HG02642 (cell line): ENCODE measurements around the gene USP13.
A peak's percentile ranks its signal among the peaks of the same experiment; 100 is the strongest.
"Not testable (repeated sequence)": the region's sequence is repeated elsewhere in the genome, so short reads cannot be mapped to it uniquely, and the experiment has no call there.

ENCODE experiments used
- ATAC-seq: cut with Tn5 transposase; IDR thresholded peaks from one replicate; pipeline ENCODE4 v1.9.1; 2021; ENCODE audit warnings: mild to moderate bottlenecking; ENCODE audit not compliant: unreplicated experiment, poor library complexity

The USP13 gene, protein sequence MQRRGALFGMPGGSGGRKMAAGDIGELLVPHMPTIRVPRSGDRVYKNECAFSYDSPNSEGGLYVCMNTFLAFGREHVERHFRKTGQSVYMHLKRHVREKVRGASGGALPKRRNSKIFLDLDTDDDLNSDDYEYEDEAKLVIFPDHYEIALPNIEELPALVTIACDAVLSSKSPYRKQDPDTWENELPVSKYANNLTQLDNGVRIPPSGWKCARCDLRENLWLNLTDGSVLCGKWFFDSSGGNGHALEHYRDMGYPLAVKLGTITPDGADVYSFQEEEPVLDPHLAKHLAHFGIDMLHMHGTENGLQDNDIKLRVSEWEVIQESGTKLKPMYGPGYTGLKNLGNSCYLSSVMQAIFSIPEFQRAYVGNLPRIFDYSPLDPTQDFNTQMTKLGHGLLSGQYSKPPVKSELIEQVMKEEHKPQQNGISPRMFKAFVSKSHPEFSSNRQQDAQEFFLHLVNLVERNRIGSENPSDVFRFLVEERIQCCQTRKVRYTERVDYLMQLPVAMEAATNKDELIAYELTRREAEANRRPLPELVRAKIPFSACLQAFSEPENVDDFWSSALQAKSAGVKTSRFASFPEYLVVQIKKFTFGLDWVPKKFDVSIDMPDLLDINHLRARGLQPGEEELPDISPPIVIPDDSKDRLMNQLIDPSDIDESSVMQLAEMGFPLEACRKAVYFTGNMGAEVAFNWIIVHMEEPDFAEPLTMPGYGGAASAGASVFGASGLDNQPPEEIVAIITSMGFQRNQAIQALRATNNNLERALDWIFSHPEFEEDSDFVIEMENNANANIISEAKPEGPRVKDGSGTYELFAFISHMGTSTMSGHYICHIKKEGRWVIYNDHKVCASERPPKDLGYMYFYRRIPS

DNA sequence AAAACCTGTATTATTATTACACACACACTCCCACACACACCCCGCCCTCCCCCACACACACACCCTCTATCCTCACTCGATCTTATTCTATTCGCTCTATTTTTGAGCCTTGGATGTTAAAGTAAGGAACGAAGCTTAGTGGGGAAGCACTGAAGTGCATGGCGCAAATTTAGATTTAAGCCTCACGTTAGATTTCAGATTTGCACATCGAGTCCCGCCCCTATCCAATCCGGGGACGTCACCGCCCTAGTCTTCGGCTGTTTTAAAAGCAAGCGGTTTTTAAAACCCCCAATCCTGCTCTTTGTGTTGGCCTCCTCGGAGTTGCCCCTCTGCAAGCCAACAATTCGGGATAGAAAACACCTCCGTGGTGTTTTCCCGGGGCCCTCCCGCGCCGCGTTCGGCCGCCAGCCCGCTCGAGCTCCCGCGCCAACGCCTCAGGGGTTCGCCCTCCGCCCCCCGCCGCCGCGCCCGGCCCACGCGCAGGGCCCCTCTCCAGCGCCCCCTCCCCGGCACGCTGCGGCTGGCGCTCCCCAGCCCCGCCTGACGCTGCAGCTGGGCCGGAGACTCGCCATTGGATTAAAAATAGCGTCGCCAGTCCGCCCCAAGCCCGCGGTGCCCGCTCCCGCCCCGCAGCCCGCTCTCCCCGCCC, at the start of gene USP13:
Gene USP13, plus strand, starts transcription at position 594 of the 649 bp plus-strand sequence. CDS start 186 bp downstream, outside the sequence.
- peak; percentile 78 for ATAC-seq

DNA sequence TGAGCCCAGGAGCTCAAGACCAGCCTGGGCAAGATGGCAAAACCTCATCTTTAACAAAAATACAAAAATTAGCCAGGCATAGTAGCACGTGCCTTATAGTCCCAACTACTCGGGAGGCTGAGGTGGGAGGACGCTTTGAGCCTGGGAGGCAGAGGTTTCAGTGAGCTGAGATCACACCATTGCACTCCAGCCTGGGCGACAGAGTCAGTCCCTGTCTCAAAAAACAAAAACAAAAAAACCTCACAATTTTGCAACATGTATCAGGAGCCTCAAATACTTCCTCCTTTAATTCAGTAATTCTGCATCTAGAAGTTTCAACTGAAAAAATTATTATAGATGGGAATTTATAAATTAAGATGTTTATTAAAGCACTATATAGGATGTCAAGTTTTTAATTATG, 49.5 kb upstream of the USP13 start:
- no peak for ATAC-seq

DNA sequence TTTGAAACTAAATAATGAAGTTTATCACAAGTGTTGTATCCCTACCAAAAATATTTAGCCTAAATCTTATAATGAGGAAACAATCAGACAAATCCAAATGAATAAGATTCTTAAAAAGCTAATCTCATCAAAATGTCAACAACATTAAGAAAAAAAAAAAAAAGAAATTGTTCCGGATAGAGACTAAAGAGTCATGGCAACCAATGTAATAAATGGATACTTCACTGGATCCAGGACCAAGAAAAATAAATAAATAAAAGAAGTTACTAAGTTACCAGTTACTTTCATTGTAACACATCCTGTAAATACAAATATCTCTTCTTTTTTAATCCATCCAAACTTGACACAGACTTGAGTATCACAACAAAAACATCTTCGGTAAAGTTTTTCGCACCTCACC, 49.0 kb upstream of the USP13 start:
- no peak for ATAC-seq

DNA sequence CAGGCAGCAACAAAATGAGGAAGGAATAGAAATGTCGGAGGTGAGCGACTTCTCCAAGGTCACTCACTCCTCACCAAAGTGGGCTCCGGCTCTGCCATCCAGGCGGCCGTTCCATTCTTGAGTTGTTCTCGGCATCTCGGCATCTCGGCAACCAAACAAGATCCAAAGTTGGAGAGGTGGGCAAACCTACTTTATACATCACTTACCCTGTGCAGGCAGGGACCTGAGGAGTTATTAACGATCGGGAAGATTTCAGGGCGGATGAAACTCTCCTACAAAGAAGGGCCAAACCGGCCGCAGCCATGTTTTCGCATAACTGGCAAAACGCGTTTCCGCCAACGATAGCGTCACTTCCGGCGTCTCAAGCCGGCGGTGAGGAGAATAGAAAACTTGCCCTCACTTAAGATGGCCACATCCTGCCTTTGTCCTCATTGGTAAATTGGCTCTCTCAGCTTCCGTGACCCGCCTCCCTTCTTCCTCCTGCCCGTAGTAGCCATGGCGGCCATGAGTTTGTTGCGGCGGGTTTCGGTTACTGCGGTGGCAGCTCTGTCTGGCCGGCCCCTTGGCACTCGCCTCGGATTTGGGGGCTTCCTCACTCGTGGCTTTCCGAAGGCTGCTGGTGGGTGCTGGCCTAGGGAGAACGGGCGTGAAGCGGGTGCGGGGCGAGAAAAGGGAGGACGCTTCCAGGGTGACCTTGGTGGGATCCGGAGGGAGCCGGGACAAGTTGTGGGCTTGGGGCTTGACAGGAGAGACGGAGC, 48.3 kb upstream of the USP13 start, which contains the start of the genes MRPL47 and NDUFB5:
Gene MRPL47, minus strand, starts transcription at position 318 of the 758 bp plus-strand sequence. Its CDS starts 14 bp downstream, at position 304.
Gene NDUFB5, plus strand, starts transcription at position 474 of the 758 bp plus-strand sequence. Its CDS starts 22 bp downstream, at position 496.
- peak; percentile 98 for ATAC-seq

DNA sequence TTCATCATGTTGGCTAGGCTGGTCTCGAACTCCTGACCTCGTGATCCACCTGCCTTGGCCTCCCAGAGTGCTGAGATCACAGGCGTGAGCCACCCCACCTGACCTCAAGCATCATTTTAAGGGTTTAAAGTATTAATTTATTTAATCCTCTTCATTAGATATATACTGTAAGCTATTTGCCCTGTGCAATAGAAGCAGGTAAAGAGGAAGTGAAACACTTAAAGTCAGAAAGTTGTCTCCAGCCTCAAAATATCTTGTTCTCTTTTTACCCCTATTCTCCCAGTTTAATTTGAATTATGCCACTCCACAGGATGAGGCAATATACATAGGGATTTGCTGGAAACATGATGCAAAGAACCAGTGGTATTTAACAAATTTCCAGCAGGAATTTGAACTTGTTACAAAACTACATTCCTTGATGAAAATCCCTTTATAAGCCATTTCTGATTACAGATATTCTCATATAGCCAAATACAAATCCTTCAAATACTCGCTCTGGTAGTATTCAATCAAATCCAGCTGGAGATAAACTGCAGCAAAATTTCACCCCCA, 46.2 kb upstream of the USP13 start:
- ATAC-seq: no peak

DNA sequence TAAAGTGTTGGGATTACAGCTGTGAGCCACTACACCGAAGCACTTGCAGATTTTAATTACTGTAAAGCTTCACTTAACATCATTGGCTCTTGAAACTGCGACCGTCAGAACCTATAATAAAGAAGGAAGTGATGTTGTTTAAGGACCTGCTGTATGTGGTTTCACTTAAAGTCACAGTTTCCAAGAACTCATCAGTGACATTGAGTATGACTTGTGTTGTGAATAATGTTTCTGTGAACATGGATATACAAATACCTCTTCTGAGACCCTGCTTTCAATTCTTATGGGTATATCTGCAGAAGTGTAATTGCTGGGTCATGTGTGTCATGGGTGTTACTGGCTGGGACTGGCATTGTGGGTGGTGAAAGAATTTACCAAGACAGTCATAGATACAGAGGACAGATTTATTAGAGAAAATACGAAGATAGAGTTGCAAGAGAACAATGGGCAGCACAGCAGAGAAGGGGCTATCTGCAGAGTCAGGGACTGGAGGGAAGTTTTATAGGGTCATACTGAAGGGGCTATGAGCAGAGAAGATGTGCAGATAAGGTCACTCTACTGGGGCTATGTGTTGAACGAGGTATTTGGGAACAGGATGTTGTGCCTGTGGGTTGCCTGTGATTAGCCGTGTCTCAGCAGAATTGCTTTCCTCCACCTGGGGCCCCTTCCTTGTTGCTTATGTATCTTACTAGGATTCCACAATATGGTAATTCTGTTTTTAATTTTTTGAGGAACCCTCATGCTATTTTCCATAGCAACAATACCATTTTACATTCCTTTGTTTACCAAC, 43.7 kb upstream of the USP13 start:
- ATAC-seq: peak; percentile 49

DNA sequence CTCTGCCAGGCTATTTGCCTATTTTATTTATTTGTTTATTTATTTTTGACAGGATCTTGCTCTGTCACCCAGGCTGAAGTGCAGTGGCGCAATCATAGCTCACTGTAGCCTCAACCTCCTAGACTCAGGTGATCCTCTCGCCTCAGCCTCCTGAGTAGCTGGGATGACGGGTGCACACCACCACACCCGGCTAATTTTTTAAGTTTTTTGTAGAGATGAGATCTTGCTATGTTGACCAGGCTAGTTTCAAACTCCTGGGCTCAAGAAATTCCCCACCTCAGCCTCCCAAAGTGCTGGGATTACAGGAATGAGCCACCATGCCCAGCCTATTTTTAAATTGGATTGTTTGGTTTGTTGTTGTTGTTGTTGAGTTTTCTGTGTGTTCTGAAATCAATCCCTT, 42.8 kb upstream of the USP13 start:
- ATAC-seq: no peak

DNA sequence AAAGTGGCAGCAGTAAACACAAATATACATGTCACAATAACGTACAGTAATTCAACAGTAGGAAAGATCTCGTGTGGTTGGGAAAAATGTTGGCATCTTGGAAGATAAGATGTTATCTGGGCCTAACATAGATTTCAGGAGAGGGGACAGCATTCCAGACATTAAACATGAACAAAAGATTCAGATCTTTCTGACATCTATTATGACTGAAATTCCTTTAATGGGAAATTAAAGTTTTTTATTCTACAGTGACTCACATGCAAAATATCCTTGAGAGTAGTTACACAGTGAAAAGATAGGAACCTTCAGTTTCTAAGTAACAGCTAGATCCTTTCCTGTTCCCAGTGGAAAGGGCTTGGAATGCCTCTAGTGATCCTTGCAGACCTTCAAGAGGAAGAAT, 39.0 kb upstream of the USP13 start:
- ATAC-seq: no peak

DNA sequence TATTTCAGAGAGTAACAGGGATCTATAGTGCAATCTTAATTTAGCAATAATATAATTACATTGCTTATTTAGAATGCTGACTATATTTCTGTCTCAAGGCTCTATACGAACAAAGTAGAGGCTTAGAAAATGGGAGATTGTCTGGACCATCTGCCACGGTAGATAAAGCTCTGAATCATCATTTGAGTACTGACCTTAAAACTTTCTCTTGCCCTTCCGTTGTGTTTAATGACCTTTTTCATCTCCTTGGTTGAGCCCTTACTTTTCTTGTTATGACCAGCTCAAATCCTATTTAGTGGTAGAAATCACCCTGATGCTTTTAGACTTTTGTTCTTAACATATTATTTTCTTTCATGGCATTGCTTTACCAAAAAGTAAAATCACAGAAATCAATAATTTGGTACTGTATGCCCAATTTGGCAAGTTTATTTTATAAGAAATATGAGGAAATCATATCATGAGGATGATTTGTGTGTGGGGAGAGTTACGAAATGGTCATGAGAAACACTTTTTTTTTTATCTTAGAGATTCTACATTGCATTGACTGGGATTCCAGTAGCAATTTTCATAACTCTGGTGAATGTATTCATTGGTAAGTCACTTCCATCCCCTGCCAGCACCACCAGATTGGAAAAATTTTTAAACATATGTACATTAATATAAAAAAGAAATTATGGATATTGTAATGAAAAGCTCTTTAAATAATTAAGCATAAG, 37.2 kb upstream of the USP13 start:
- ATAC-seq: no peak

DNA sequence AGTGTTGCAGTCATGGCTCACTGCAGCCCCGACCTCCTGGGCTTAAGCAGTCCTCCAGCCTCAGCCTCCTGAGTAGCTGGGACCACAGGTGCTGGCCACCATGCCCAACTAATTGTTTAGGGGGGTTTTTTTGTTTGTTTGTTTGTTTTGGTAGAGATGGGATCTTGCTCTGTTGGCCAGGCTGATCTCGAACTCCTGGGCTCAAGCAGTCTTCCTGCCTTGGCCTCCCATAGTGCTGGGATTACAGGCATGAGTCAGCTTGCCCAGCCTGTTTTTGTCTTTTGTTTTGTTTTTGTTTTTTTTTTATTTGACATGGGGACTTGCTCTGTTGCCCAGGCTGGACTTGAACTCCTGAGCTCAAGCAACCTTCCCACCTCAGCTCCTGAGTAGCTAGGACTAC, 30.8 kb upstream of the USP13 start:
- no peak for ATAC-seq

DNA sequence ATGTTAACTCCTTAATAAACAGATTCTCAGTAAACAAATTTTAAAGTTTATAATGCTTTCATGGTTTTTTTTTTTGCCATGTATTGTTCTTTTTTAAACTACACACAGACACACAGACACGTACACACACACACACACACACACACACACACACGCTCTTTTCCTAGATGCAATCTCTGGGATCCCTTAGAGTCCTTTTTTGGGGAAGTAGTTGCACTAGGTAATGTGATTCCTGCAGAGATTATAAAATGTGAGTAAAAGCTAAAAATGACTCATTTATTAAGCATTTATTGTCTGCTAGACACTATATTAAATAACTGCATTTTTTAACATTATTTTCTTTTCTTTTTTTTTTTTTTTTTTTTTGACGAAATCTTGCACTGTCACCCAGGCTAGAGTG, 28.4 kb upstream of the USP13 start:
- no peak for ATAC-seq

DNA sequence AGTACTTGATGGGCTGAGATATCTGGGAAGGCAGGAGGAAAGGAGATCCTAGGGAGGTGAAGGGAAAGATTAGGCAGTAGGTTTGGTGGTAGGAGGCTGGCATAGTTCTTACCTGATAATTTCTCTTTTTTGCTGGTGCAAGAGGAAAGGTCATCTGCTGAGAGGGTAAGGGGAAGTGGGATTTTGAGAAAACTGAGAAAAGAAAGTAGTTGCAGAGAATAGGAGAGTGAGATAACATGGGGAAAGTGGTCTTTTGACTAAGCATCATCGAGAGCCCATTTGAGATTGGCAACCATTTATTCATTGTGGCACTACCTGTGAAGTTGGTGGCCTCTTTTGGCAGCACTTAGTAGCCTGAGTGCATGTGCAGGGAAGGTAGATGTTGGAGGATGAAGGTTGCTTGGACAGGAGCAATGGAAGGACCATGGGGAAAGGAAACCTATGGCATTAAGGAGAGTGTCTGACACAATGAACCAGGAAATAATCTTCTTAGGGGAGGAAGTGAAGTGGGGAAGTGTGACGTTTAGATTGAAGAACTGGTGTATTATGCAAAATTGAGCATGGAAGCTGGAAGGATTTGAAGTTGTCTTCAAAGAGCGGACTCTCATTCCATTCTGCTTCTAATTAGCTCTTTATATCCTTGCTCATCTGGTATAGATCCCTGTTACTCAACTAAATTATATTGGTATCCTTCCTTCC, 21.9 kb upstream of the USP13 start:
- no peak for ATAC-seq

DNA sequence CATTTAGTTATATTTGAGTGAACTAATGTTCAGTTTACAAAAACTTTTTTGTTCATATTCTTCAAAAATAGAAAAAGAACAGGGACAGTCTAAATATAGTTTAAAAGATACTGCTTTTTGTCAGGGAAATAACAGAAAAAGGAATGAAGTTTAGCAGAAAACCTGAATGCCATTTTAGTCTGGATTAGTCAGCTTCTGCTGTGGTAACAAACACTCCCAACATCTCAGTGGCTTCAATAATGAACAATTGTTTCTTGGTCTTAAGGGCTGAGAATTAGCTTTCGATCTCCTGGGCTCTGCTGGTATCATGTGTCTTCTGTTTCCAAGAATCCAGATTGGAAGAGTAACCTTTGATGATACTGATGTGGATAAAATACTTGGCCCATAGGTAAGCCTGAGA, 12.4 kb upstream of the USP13 start:
- ATAC-seq: no peak

DNA sequence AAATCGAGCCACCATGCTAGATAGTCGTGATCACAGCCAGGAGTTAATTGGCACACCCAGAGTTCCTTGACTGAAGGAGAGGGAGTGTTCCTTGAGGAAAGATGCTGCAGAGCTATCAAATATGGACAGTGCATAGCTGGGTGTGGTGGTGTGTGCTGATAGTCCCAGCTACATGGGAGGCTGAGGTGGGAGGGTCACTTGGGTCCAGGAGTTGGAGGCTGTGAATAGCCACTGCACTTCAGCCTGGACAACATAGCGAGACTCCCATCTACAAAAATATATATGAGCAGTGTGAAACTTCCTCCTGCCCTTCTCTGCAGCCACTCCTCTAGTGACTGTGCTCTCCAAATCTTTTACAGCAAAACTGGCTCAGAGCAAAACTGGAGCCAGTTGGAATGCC, 10.0 kb upstream of the USP13 start:
- ATAC-seq: no peak

DNA sequence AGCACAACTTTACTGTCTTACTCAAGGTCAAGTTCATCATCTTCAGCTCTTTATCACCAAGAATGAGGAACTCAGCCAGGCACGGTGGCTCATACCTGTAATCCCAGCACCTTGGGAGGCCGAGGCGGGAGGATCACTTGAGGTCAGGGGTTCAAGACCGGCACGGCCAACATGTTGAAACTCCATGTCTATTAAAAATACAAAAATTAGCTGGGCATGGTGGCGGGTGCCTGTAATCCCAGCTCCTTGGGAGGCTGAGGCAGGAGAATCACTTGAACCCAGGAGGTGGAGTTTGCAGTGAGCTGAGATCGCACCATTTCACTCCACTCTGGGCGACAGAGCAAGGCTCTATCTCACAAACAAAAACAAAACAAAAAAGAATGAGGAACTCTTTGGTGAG, 9.0 kb upstream of the USP13 start:
- not testable (repeated sequence) for ATAC-seq

DNA sequence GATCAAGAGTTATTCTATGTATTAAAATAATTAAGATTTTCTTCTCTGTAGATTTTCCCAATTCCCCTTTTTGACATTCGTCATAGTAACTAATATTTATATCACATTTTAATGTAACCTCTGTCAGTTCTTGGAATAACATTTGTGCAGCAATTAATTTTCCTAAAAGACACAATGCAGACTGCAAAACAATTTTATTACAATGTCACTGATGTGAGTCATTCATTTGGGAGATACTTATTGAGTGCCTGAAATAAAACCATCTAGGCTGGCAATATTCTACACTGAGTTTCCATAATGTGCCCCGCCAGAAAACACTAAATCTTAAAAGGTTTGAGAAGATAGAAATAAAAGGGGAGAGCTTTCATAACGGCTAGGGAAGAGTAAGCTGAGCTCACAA, 6.7 kb upstream of the USP13 start:
- no peak for ATAC-seq

DNA sequence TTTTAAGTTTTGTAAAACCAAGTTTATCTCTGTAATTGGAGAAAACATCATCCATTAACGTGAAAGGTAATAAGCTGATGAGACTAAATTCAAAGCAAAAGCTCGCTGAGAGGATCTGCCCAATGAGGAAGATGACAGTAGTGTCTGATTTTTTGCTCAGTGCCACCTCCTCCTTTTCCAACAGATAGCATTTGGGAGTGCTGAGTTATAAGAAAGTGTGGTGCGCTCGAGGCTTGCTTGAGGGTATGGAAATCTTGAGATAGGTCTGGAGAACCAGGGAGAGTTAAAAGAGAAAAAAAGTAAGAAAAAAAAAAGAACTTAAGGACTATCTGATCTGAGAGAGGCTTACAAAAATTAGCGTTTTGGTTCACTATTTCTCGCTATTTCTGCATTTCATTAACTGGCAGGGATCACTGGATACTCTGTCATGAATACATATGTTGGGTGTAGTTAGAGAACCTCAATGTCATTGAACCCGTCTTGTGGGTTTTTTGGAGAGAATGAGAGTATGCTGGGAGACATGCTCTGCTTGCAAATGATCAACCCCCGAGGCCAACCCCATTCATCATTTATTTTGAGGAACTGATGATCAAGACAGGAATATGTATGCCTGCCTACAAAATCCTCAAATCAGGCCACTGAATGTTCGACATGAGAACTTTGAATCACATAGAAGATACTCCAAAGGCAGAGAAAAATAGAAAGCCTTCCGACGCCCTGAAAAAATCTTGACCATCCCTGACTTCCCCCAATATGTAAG, 973 bp upstream of the USP13 start:
- ATAC-seq: no peak
